Mesothelial cell of epicardium (in vitro differentiated cells): ENCODE measurements around the gene ESYT2. TPM values are rescaled to one million over a fixed set of nuclear protein-coding genes. Genes with fewer than 3 reads are reported as not detected.
"Not testable (repeated sequence)": the region's sequence is repeated elsewhere in the genome, so short reads cannot be mapped to it uniquely, and the experiment has no call there.

Experiments used
- DNase-seq, 2 experiments: peaks; one replicate each; pipeline ENCODE4 v3.0.0; 2021; ENCODE audit warnings: low spot score in 2 of 2; ENCODE audit not compliant: unreplicated experiment in 2 of 2
- H3K27ac Mint-ChIP-seq: 2 replicates; pipeline ENCODE4 v1.8.0; 2021; ENCODE audit warnings: mixed read lengths
- H3K27me3 Mint-ChIP-seq: 2 replicates; pipeline ENCODE4 v1.8.0; 2021; ENCODE audit warnings: low read depth, mixed read lengths
- H3K36me3 Mint-ChIP-seq: 2 replicates; pipeline ENCODE4 v1.8.0; 2021; ENCODE audit warnings: mixed read lengths
- H3K4me1 Mint-ChIP-seq: 2 replicates; pipeline ENCODE4 v1.8.0; 2021; ENCODE audit warnings: mixed read lengths
- H3K4me3 Mint-ChIP-seq: 2 replicates; pipeline ENCODE4 v1.8.0; 2021; ENCODE audit warnings: mild to moderate bottlenecking, moderate library complexity, mixed read lengths
- H3K9me3 Mint-ChIP-seq: 2 replicates; pipeline ENCODE4 v1.8.0; 2021; ENCODE audit warnings: mixed read lengths
- total RNA-seq: library from RNA; stranded (reverse); gene quantifications from 3 replicates; pipeline ENCODE4 v1.2.1, GENCODE V29; 2021
- TF ChIP-seq, protein P1 (sequence below): fragments of 200-600 bp; sonication (generic); IDR thresholded peaks from one replicate; pipeline ENCODE4 v1.5.0; 2021; ENCODE audit warnings: antibody characterized with exemption; ENCODE audit not compliant: unreplicated experiment

The ESYT2 gene
- total RNA-seq, 1 donor from 2014 or later: 37.1 TPM

- H3K4me1 Mint-ChIP-seq: peaks cover 10% of the 10 kb centered on the region
- H3K27ac Mint-ChIP-seq: no peak overlapping the region
- TF ChIP-seq, protein P1, sequence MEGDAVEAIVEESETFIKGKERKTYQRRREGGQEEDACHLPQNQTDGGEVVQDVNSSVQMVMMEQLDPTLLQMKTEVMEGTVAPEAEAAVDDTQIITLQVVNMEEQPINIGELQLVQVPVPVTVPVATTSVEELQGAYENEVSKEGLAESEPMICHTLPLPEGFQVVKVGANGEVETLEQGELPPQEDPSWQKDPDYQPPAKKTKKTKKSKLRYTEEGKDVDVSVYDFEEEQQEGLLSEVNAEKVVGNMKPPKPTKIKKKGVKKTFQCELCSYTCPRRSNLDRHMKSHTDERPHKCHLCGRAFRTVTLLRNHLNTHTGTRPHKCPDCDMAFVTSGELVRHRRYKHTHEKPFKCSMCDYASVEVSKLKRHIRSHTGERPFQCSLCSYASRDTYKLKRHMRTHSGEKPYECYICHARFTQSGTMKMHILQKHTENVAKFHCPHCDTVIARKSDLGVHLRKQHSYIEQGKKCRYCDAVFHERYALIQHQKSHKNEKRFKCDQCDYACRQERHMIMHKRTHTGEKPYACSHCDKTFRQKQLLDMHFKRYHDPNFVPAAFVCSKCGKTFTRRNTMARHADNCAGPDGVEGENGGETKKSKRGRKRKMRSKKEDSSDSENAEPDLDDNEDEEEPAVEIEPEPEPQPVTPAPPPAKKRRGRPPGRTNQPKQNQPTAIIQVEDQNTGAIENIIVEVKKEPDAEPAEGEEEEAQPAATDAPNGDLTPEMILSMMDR: no peak
- H3K4me3 Mint-ChIP-seq: no peak overlapping the region
- no peaks in the 10 kb centered on the region for H3K27me3 Mint-ChIP-seq
- peaks cover 7% of the 10 kb centered on the region for H3K36me3 Mint-ChIP-seq
- H3K9me3 Mint-ChIP-seq: no peaks in the 10 kb centered on the region
- no peak for DNase-seq
Observed at GRCh38 chr7:158700008-158700407, 129.3 kb downstream of the ESYT2 start.

DNA sequence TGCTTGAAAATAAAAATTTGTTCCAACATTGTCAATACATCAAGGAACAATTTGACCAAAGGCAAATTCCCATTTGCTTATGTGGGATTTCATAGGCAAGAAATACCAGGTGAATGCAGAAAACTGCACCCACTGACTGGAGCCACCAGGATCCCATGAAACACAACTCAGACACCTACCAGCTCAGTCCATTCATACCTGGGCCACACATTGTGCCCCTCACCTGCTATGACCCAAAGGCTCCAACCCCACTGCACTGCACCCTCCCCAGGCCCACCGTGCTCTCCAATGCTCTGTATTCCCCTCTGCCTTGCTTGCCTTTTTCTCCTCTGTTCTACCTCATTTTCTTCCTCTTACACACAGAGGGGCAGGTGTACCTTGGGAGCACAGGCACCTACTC, 130.0 kb downstream of the ESYT2 start:
- Mint-ChIP-seq H3K4me1 (peaks cover 10% of the 10 kb centered on the region), H3K27me3 (no peaks in the 10 kb centered on the region), H3K36me3 (peaks cover 7% of the 10 kb centered on the region), H3K27ac (no peak overlapping the region), H3K9me3 (no peaks in the 10 kb centered on the region), H3K4me3 (no peak overlapping the region)
- TF ChIP-seq, protein P1: no peak
- no peak for DNase-seq

DNA sequence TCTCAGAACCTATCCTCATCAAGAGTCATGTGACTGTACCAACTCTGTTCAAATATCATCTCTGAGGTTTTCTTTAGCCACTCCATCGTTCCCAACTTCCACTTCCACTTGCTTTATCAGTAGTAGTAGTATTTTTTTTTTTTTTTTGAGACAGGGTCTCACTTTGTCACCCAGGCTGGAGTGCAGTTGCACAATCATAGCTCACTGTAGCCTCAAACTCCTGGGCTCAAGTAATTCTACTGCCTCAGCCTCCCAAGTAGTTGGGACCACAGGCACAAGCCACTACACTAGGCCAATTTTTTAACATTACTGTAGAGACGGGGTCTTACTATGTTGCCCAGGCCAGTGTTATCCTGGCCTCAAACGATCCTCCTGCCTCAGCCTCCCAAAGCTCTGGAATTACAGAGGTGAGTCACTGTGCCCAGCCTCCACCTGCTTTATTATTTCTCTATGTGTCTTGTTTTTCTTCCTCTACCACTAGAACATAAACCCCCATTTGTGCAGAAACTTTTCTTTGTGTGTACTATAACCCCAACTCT, 130.6 kb downstream of the ESYT2 start:
- TF ChIP-seq, protein P1: no peak
- Mint-ChIP-seq H3K4me3 (no peak overlapping the region), H3K36me3 (peaks cover 7% of the 10 kb centered on the region), H3K9me3 (no peaks in the 10 kb centered on the region), H3K4me1 (peaks cover 10% of the 10 kb centered on the region), H3K27ac (no peak overlapping the region), H3K27me3 (no peaks in the 10 kb centered on the region)
- DNase-seq: no peak

GRCh38 chr7:158697597-158697996, 131.7 kb downstream of the ESYT2 start:
- not testable (repeated sequence) for DNase-seq, H3K4me1 Mint-ChIP-seq, H3K27me3 Mint-ChIP-seq, H3K27ac Mint-ChIP-seq, H3K4me3 Mint-ChIP-seq, H3K9me3 Mint-ChIP-seq
- H3K36me3 Mint-ChIP-seq: peaks cover 10% of the 10 kb centered on the region

GRCh38 chr7:158695726-158696452, 133.4 kb downstream of the ESYT2 start:
- H3K9me3 Mint-ChIP-seq: no peaks in the 10 kb centered on the region
- TF ChIP-seq, protein P1: no peak
- DNase-seq: no peak
- H3K36me3 Mint-ChIP-seq: peaks cover 13% of the 10 kb centered on the region
- no peaks in the 10 kb centered on the region for H3K4me1 Mint-ChIP-seq
- no peak overlapping the region for H3K27ac Mint-ChIP-seq
- H3K4me3 Mint-ChIP-seq: no peak overlapping the region
- no peaks in the 10 kb centered on the region for H3K27me3 Mint-ChIP-seq

DNA sequence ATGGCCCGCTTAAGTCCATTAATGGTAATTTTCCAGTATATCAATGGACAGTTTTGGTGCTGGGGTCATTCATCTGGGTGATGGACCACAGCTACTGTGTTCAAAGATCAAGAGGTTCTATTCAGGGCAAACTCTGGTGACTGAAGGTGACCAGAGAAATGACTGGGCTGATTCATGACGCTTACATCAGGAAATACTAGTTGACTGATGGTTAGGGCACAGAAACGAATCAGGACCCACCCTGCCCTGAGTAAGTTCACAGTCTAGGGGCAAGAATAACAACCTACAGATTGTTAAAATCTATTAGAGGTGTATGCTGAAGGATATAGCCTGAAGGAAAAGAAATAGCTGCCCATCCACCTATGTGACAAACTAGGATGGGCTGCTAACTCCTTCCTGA, 134.3 kb downstream of the ESYT2 start:
- DNase-seq: no peak
- no peaks in the 10 kb centered on the region for H3K27me3 Mint-ChIP-seq
- no peak overlapping the region for H3K27ac Mint-ChIP-seq
- H3K36me3 Mint-ChIP-seq: peaks cover 15% of the 10 kb centered on the region
- no peak overlapping the region for H3K4me3 Mint-ChIP-seq
- no peaks in the 10 kb centered on the region for H3K9me3 Mint-ChIP-seq
- no peaks in the 10 kb centered on the region for H3K4me1 Mint-ChIP-seq
- TF ChIP-seq, protein P1: no peak
